GM21786 (cell line): ENCODE measurements around the gene POLD2.
A peak's percentile ranks its signal among the peaks of the same experiment; 100 is the strongest.

Experiments
- ATAC-seq: cut with Tn5 transposase; IDR thresholded peaks from one replicate; pipeline ENCODE4 v1.9.1; 2021; ENCODE audit not compliant: unreplicated experiment

The POLD2 gene

GRCh38 chr7:44084701-44085100 lies 38.6 kb downstream of the POLD2 start:
- no peak for ATAC-seq

GRCh38 chr7:44083796-44084195 lies 39.6 kb downstream of the POLD2 start:
- ATAC-seq: no peak

GRCh38 chr7:44082541-44083207 lies 40.7 kb downstream of the POLD2 start:
- peak; percentile 94 for ATAC-seq

- no peak for ATAC-seq
Measured at GRCh38 chr7:44081266-44081748, 42.0 kb downstream of the POLD2 start.

GRCh38 chr7:44080686-44081265 lies 42.6 kb downstream of the POLD2 start:
- ATAC-seq: no peak

GRCh38 chr7:44080118-44080517 lies 43.2 kb downstream of the POLD2 start:
- ATAC-seq: no peak

GRCh38 chr7:44079331-44080021 lies 43.9 kb downstream of the POLD2 start:
- no peak for ATAC-seq

- no peak for ATAC-seq
Measured at GRCh38 chr7:44078521-44078920, 44.8 kb downstream of the POLD2 start.

GRCh38 chr7:44077681-44078091 lies 45.7 kb downstream of the POLD2 start:
- no peak for ATAC-seq

- no peak for ATAC-seq
Measured at GRCh38 chr7:44077061-44077460, 46.3 kb downstream of the POLD2 start.

GRCh38 chr7:44076101-44076895 lies 47.0 kb downstream of the POLD2 start:
- no peak for ATAC-seq

- no peak for ATAC-seq
Measured at GRCh38 chr7:44075296-44076075, 47.9 kb downstream of the POLD2 start.

- no peak for ATAC-seq
Measured at GRCh38 chr7:44074349-44074695, 49.0 kb downstream of the POLD2 start.

- ATAC-seq: no peak
Measured at GRCh38 chr7:44073664-44074348, 49.5 kb downstream of the POLD2 start.

- no peak for ATAC-seq
Measured at GRCh38 chr7:44072364-44073231, 50.8 kb downstream of the POLD2 start.

GRCh38 chr7:44071726-44072363 lies 51.5 kb downstream of the POLD2 start:
- no peak for ATAC-seq

GRCh38 chr7:44068054-44068453 lies 55.3 kb downstream of the POLD2 start:
- no peak for ATAC-seq

- ATAC-seq: no peak
Measured at GRCh38 chr7:44067064-44067951, 56.0 kb downstream of the POLD2 start.
